ENCODE measurements around the gene IKZF1.

The IKZF1 gene

GRCh38 chr7:50411332-50411731 is 106.8 kb downstream of the IKZF1 start:
- Histone ChIP-seq H3K36me3 (replicated peaks; ENCODE audit: insufficient read depth, low read length) (no peaks in the 10 kb centered on the region), H3K9ac (ENCODE audit: low read length) (no peak overlapping the region), H3K4me1 (ENCODE audit: low read length) (0 out of 2 replicates have a peak, but pooled peaks cover 5% of the 10 kb centered on the region)

GRCh38 chr7:50412973-50413372 is 108.5 kb downstream of the IKZF1 start:
- H3K9me3 ChIP-seq (replicated peaks; ENCODE audit: insufficient read depth, low read length) = no peaks in the 10 kb centered on the region
- no peaks in the 10 kb centered on the region for H3K79me2 ChIP-seq (ENCODE audit: low read length)
- no peaks in the 10 kb centered on the region for H4K20me1 ChIP-seq (ENCODE audit: insufficient read depth, low read length)
- H3K4me1 ChIP-seq (ENCODE audit: low read length) = peaks cover 12% of the 10 kb centered on the region
- H2AFZ ChIP-seq (ENCODE audit: low read length) = no peak overlapping the region
- H3K4me2 ChIP-seq (ENCODE audit: low read depth, low read length) = no peak overlapping the region
- H3K9me2 ChIP-seq (replicated peaks; ENCODE audit: insufficient read depth, low read length) = no peaks in the 10 kb centered on the region
- H3F3A ChIP-seq (ENCODE audit: insufficient read depth, low read length) = no peaks in the 10 kb centered on the region
- H3K27me3 ChIP-seq (replicated peaks; ENCODE audit: insufficient read depth, low read length) = no peaks in the 10 kb centered on the region
- no peak overlapping the region for H3K9ac ChIP-seq (ENCODE audit: low read length)
- TF ChIP-seq EZH2phosphoT487 (IDR thresholded peaks at IDR 0.05; ENCODE audit: low read length) = no peak
- no peak for TF ChIP-seq EZH2 (optimal IDR thresholded peaks at IDR 0.05; ENCODE audit: low read depth, low read length)
- TF ChIP-seq CTCF (IDR thresholded peaks at IDR 0.05; ENCODE audit: low read length) = no peak
- no peak overlapping the region for H3K4me3 ChIP-seq (ENCODE audit: low read length)
- no peak overlapping the region for H3K27ac ChIP-seq (ENCODE audit: low read length)
- DNase-seq = no peak
- H3K36me3 ChIP-seq (replicated peaks; ENCODE audit: insufficient read depth, low read length) = no peaks in the 10 kb centered on the region

More at GRCh38 chr7:50411332-50411731, 106.8 kb downstream of the IKZF1 start:
- no peak for DNase-seq
- TF ChIP-seq EZH2phosphoT487 (IDR thresholded peaks at IDR 0.05; ENCODE audit: low read length) (no peak), EZH2 (optimal IDR thresholded peaks at IDR 0.05; ENCODE audit: low read depth, low read length) (no peak), CTCF (IDR thresholded peaks at IDR 0.05; ENCODE audit: low read length) (no peak)
- H3F3A ChIP-seq (ENCODE audit: insufficient read depth, low read length) = no peaks in the 10 kb centered on the region; the same call in 1 of the 2 replicates
- no peaks in the 10 kb centered on the region for H4K20me1 ChIP-seq (ENCODE audit: insufficient read depth, low read length)
- no peak overlapping the region for H3K4me3 ChIP-seq (ENCODE audit: low read length)
- H3K27ac ChIP-seq (ENCODE audit: low read length) = no peak overlapping the region
- no peak overlapping the region for H2AFZ ChIP-seq (ENCODE audit: low read length)
- H3K4me2 ChIP-seq (ENCODE audit: low read depth, low read length) = no peak overlapping the region
- no peaks in the 10 kb centered on the region for H3K27me3 ChIP-seq (replicated peaks; ENCODE audit: insufficient read depth, low read length)
- no peaks in the 10 kb centered on the region for H3K79me2 ChIP-seq (ENCODE audit: low read length)
- no peaks in the 10 kb centered on the region for H3K9me2 ChIP-seq (replicated peaks; ENCODE audit: insufficient read depth, low read length)
- no peaks in the 10 kb centered on the region for H3K9me3 ChIP-seq (replicated peaks; ENCODE audit: insufficient read depth, low read length)

- H3K27me3 ChIP-seq (replicated peaks; ENCODE audit: insufficient read depth, low read length) = no peaks in the 10 kb centered on the region
- no peaks in the 10 kb centered on the region for H3K36me3 ChIP-seq (replicated peaks; ENCODE audit: insufficient read depth, low read length)
- no peak overlapping the region for H3K9ac ChIP-seq (ENCODE audit: low read length)
- peaks cover 12% of the 10 kb centered on the region for H3K4me1 ChIP-seq (ENCODE audit: low read length)
- no peak overlapping the region for H3K4me2 ChIP-seq (ENCODE audit: low read depth, low read length)
- no peaks in the 10 kb centered on the region for H3F3A ChIP-seq (ENCODE audit: insufficient read depth, low read length)
- no peak for DNase-seq
- TF ChIP-seq CTCF (IDR thresholded peaks at IDR 0.05; ENCODE audit: low read length) = no peak
- H3K27ac ChIP-seq (ENCODE audit: low read length) = no peak overlapping the region
- H3K4me3 ChIP-seq (ENCODE audit: low read length) = no peak overlapping the region
- no peaks in the 10 kb centered on the region for H3K9me3 ChIP-seq (replicated peaks; ENCODE audit: insufficient read depth, low read length)
- H2AFZ ChIP-seq (ENCODE audit: low read length) = no peak overlapping the region
- no peaks in the 10 kb centered on the region for H3K9me2 ChIP-seq (replicated peaks; ENCODE audit: insufficient read depth, low read length)
- no peaks in the 10 kb centered on the region for H4K20me1 ChIP-seq (ENCODE audit: insufficient read depth, low read length)
- no peaks in the 10 kb centered on the region for H3K79me2 ChIP-seq (ENCODE audit: low read length)
Measured at GRCh38 chr7:50413561-50413960, 109.0 kb downstream of the IKZF1 start.

Data from MM.1S (cell line).